Ramos (cell line): ENCODE results near the gene RWDD1.

Source experiments
- in situ Hi-C: fragments of 300-500 bp; cut with MboI; formaldehyde crosslinking; loops from one replicate; pipeline ENCODE4 v1.14.3; 2022; ENCODE audit warnings: low sequenced_read_pairs; ENCODE audit not compliant: unreplicated experiment

The RWDD1 gene

GRCh38 chr6:116557893-116558292 lies 13.4 kb upstream of the RWDD1 start:
- in situ Hi-C loops: no loop called here

GRCh38 chr6:116560130-116560529 lies 11.2 kb upstream of the RWDD1 start:
- in situ Hi-C loops: no loop called here

- in situ Hi-C loops: no loop called here
These were observed 9.8 kb upstream of the RWDD1 start for GRCh38 chr6:116561377-116562018.

- in situ Hi-C loops: no loop called here
These were observed 9.3 kb upstream of the RWDD1 start for GRCh38 chr6:116562019-116562403.

- in situ Hi-C loops: no loop called here
These were observed 8.7 kb upstream of the RWDD1 start for GRCh38 chr6:116562614-116563013.

GRCh38 chr6:116563830-116564229 lies 7.5 kb upstream of the RWDD1 start:
- in situ Hi-C loops: no loop called here

- in situ Hi-C loops: no loop called here
These were observed 7.0 kb upstream of the RWDD1 start for GRCh38 chr6:116564311-116564710.

- in situ Hi-C loops: no loop called here
These were observed 6.1 kb upstream of the RWDD1 start for GRCh38 chr6:116564921-116565872.

- in situ Hi-C loops: no loop called here
These were observed 3.2 kb upstream of the RWDD1 start for GRCh38 chr6:116568111-116568510.

- in situ Hi-C loops: no loop called here
These were observed 2.2 kb upstream of the RWDD1 start for GRCh38 chr6:116568821-116569755.

GRCh38 chr6:116571683-116572000 lies 338 bp downstream of the RWDD1 start:
- in situ Hi-C loops: no loop called here

GRCh38 chr6:116572162-116572561 lies 858 bp downstream of the RWDD1 start:
- in situ Hi-C loops: no loop called here

- in situ Hi-C loops: no loop called here
These were observed 3.9 kb downstream of the RWDD1 start for GRCh38 chr6:116575227-116575626.

GRCh38 chr6:116577486-116577885 lies 6.2 kb downstream of the RWDD1 start:
- in situ Hi-C loops: no loop called here

GRCh38 chr6:116578335-116578734 lies 7.0 kb downstream of the RWDD1 start:
- in situ Hi-C loops: no loop called here

- in situ Hi-C loops: no loop called here
These were observed 7.8 kb downstream of the RWDD1 start for GRCh38 chr6:116579143-116579542.

- in situ Hi-C loops: no loop called here
These were observed 8.9 kb downstream of the RWDD1 start for GRCh38 chr6:116580198-116580597.

- in situ Hi-C loops: no loop called here
These were observed 15.0 kb downstream of the RWDD1 start for GRCh38 chr6:116586276-116586675.

- in situ Hi-C loops: no loop called here
These were observed 15.4 kb downstream of the RWDD1 start for GRCh38 chr6:116586738-116587137.

- in situ Hi-C loops: no loop called here
These were observed 23.9 kb downstream of the RWDD1 start for GRCh38 chr6:116595247-116595646.

GRCh38 chr6:116596815-116597214 lies 25.5 kb downstream of the RWDD1 start:
- in situ Hi-C loops: no loop called here
